RPMI8226 (cell line): ENCODE results near the gene ADGRL3.

Source experiments
- DNase-seq: peaks from one replicate; pipeline ENCODE4 v3.0.0-alpha.2; 2015

The ADGRL3 gene

GRCh38 chr4:61571761-61572559 lies 371.8 kb downstream of the ADGRL3 start:
- no peak for DNase-seq

- DNase-seq = no peak
Measured at GRCh38 chr4:61575796-61576195, 375.7 kb downstream of the ADGRL3 start.

GRCh38 chr4:61579786-61580185 lies 379.7 kb downstream of the ADGRL3 start:
- DNase-seq = no peak

- DNase-seq = no peak
Measured at GRCh38 chr4:61580721-61581377, 380.7 kb downstream of the ADGRL3 start.

GRCh38 chr4:61583696-61584095 lies 383.6 kb downstream of the ADGRL3 start:
- no peak for DNase-seq

- DNase-seq = no peak
Measured at GRCh38 chr4:61588621-61589402, 388.7 kb downstream of the ADGRL3 start.

- DNase-seq = no peak
Measured at GRCh38 chr4:61590881-61591280, 390.8 kb downstream of the ADGRL3 start.

- DNase-seq = no peak
Measured at GRCh38 chr4:61596606-61597340, 396.6 kb downstream of the ADGRL3 start.

GRCh38 chr4:61603086-61603485 lies 403.0 kb downstream of the ADGRL3 start:
- no peak for DNase-seq

GRCh38 chr4:61604054-61604453 lies 403.9 kb downstream of the ADGRL3 start:
- no peak for DNase-seq

- DNase-seq = no peak
Measured at GRCh38 chr4:61605984-61606383, 405.9 kb downstream of the ADGRL3 start.

GRCh38 chr4:61614231-61614630 lies 414.1 kb downstream of the ADGRL3 start:
- no peak for DNase-seq

- DNase-seq = peak; percentile 27
Measured at GRCh38 chr4:61619528-61619927, 419.4 kb downstream of the ADGRL3 start.

- DNase-seq = no peak
Measured at GRCh38 chr4:61628282-61628681, 428.2 kb downstream of the ADGRL3 start.

GRCh38 chr4:61628727-61629126 lies 428.6 kb downstream of the ADGRL3 start:
- DNase-seq = no peak

GRCh38 chr4:61630548-61630947 lies 430.4 kb downstream of the ADGRL3 start:
- DNase-seq = no peak

- DNase-seq = no peak
Measured at GRCh38 chr4:61638591-61638990, 438.5 kb downstream of the ADGRL3 start.

GRCh38 chr4:61646746-61647350 lies 446.7 kb downstream of the ADGRL3 start:
- DNase-seq = peak; percentile 4

- no peak for DNase-seq
Measured at GRCh38 chr4:61648264-61648663, 448.1 kb downstream of the ADGRL3 start.

- DNase-seq = no peak
Measured at GRCh38 chr4:61657016-61657415, 456.9 kb downstream of the ADGRL3 start.

- DNase-seq = no peak
Measured at GRCh38 chr4:61661960-61662359, 461.8 kb downstream of the ADGRL3 start.

GRCh38 chr4:61662362-61662761 lies 462.2 kb downstream of the ADGRL3 start:
- DNase-seq = no peak

GRCh38 chr4:61663310-61663709 lies 463.2 kb downstream of the ADGRL3 start:
- DNase-seq = no peak
